ENCODE data around the gene ALDOA. TPM values are rescaled to one million over a fixed set of nuclear protein-coding genes. Genes with fewer than 3 reads are reported as not detected.
A peak's percentile ranks its signal among the peaks of the same experiment; 100 is the strongest.
"Not testable (repeated sequence)": the region's sequence is repeated elsewhere in the genome, so short reads cannot be mapped to it uniquely, and the experiment has no call there.

ALDOA gene
- total RNA-seq = 1,000 to 10,000 TPM; 1,024 to 1,551 (median 1,380) TPM

GRCh38 chr16:30065102-30065942 is at the start of gene ALDOA:
ALDOA (plus strand) TSS chr16:30065760; CDS start chr16:30066898, 1,138 bp downstream.
- no peaks in the 10 kb centered on the region for H3K9me3 ChIP-seq
- peaks cover 53 to 77% (median 54%) of the 10 kb centered on the region in 3 donors for H3K4me1 ChIP-seq
- H3K27ac ChIP-seq = peak within 1 kb of the TSS; percentile 98 to 100 (median 100)
- DNase-seq = peak; percentile 83
- peaks cover 26 to 36% (median 36%) of the 10 kb centered on the region in 3 donors for H3K36me3 ChIP-seq
- TF ChIP-seq, protein P1, sequence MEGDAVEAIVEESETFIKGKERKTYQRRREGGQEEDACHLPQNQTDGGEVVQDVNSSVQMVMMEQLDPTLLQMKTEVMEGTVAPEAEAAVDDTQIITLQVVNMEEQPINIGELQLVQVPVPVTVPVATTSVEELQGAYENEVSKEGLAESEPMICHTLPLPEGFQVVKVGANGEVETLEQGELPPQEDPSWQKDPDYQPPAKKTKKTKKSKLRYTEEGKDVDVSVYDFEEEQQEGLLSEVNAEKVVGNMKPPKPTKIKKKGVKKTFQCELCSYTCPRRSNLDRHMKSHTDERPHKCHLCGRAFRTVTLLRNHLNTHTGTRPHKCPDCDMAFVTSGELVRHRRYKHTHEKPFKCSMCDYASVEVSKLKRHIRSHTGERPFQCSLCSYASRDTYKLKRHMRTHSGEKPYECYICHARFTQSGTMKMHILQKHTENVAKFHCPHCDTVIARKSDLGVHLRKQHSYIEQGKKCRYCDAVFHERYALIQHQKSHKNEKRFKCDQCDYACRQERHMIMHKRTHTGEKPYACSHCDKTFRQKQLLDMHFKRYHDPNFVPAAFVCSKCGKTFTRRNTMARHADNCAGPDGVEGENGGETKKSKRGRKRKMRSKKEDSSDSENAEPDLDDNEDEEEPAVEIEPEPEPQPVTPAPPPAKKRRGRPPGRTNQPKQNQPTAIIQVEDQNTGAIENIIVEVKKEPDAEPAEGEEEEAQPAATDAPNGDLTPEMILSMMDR (IDR thresholded peaks at IDR 0.05) = peak in 2 of 6 experiments; percentile 3 to 15
- TF ChIP-seq POLR2A (IDR thresholded peaks at IDR 0.05) = peak; percentile 50 to 99 (median 98)
- H3K27me3 ChIP-seq = no peaks in the 10 kb centered on the region
- 0% methylated on average over 6 to 18 of the region's 99 CpGs for WGBS, 2 donors
- H3K4me3 ChIP-seq = peak within 1 kb of the TSS; percentile 92 to 98 (median 95)
- intact Hi-C loops (cut with DNase I) = no loop called here

DNA sequence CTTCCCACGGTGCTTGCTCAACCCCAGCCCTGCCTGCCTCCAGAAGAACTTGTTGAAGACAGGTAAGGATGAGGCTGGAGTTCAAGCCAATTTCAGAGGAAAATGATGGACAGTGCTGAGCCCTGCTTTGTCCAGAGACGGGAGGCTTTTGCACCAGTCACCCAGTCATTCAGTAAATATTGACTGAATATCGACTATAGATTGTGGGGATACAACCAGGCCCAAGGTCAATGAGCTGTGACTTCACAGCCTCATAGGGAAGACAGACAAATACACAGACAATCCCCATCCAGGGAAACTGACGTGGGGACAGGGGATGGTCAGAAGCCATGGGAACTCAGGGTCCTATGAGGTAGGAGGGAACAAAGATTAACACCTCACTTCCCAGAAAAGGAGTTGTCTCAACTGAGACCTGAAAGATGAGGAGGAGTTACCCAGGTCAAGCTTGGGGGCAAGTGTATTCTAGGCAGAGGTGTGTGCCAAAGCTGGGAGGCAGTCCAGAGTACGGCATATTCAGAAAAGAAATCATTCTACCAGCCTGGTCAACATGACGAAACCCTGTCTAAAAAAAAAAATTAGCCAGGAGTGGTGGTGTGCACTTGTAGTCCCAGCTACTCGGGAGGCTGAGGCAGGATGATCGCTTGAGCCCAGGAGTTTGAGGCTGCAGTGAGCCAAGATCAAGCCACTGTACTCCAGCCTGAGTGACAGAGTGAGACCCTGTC is 48.8 kb upstream of the ALDOA start:
- TF ChIP-seq POLR2A (IDR thresholded peaks at IDR 0.05) = no peak
- TF ChIP-seq, protein P1 (IDR thresholded peaks at IDR 0.05) = no peak
- H3K4me3 ChIP-seq = no peak overlapping the region
- 67 to 69% methylated on average over 7 to 8 of the region's 8 CpGs for WGBS, 2 donors
- H3K27me3 ChIP-seq = peaks cover 0 to 11% (median 5%) of the 10 kb centered on the region in 4 donors
- no peak for DNase-seq
- H3K36me3 ChIP-seq = no peaks in the 10 kb centered on the region
- intact Hi-C loops (cut with DNase I) = no loop called here
- peaks cover under 1 to 17% (median 8%) of the 10 kb centered on the region in 3 donors for H3K4me1 ChIP-seq
- no peaks in the 10 kb centered on the region for H3K9me3 ChIP-seq
- H3K27ac ChIP-seq = no peak overlapping the region

DNA sequence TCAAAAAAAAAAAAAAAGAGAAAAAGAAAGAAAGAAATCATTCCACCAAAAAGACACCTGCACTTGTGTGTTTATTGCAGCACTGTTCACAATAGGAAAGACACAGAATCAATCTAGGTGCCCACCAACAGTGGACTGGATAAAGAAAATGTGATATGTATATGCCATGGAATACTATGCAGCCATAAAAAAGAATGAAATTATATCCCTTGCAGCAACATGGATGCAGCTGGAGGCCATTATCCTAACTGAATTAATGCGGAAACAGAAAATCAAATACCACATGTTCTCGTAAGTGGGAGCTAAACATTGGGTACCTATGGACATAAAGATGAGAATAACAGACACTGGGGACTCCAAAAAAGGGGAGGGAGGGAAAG is 48.3 kb upstream of the ALDOA start:
- WGBS, 2 donors = 93 to 98% methylated on average over 2 of the region's 2 CpGs
- peaks cover 0 to 15% (median 9%) of the 10 kb centered on the region in 3 donors for H3K4me1 ChIP-seq
- H3K27me3 ChIP-seq = peaks cover 0 to 6% (median under 1%) of the 10 kb centered on the region in 4 donors
- TF ChIP-seq, protein P1 (IDR thresholded peaks at IDR 0.05) = no peak
- TF ChIP-seq POLR2A (IDR thresholded peaks at IDR 0.05) = no peak
- no peaks in the 10 kb centered on the region for H3K9me3 ChIP-seq
- intact Hi-C loops (cut with DNase I) = no loop called here
- no peak overlapping the region for H3K4me3 ChIP-seq
- H3K27ac ChIP-seq = no peak overlapping the region
- DNase-seq = no peak
- no peaks in the 10 kb centered on the region for H3K36me3 ChIP-seq

DNA sequence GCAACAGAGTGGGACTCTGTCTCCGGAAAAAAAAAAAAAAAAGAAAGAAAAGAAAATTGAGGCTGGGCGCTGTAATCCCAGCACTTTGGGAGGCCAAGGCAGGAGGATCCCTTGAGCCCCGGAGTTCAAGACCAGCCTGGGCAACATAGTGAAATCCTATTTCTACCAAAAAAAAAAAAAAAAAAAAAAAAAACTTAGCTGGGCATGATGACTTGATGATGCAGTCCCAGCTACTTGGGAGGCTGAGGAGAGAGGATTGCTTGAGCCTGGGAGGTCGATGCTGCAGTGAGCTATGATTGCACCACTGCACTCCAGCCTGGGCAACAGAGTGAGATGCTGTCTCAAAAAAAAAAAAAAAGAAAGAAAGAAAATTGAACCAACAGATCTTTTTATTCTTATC is 47.6 kb upstream of the ALDOA start:
- H3K27me3 ChIP-seq; intact Hi-C loops (cut with DNase I); H3K36me3 ChIP-seq; H3K4me3 ChIP-seq; DNase-seq; H3K27ac ChIP-seq; H3K9me3 ChIP-seq: not testable (repeated sequence)
- peaks cover 0 to 15% (median 9%) of the 10 kb centered on the region in 3 donors for H3K4me1 ChIP-seq
- 76 to 78% methylated on average over 2 to 4 of the region's 4 CpGs for WGBS, 2 donors

DNA sequence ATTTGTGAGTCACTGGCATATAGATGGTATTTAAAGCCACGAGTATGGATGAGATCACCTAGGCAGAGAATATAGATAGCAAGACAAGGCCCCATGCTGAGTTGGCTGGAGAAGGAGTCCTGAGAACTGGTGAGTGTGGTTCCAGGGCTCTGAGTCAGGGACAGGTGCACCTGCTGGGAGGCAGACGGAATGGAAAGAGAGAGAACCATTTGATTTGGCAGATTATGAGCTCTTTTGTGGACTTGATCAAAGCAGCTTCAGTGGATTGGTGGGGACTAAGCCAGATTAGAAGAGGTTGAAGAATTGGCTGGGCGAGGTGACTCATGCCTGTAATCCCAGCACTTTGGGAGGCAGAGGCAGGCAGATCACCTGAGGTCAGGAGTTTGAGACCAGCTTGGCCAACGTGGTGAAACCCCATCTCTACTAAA is 46.8 kb upstream of the ALDOA start:
- no peak overlapping the region for H3K4me3 ChIP-seq
- no peak for TF ChIP-seq POLR2A (IDR thresholded peaks at IDR 0.05)
- TF ChIP-seq, protein P1 (IDR thresholded peaks at IDR 0.05) = no peak
- H3K27me3 ChIP-seq = no peaks in the 10 kb centered on the region
- peaks cover 0 to 15% (median 9%) of the 10 kb centered on the region in 3 donors for H3K4me1 ChIP-seq
- intact Hi-C loops (cut with DNase I) = no loop called here
- DNase-seq = no peak
- WGBS, 2 donors = 51 to 56% methylated on average over 4 of the region's 4 CpGs
- no peak overlapping the region for H3K27ac ChIP-seq
- H3K36me3 ChIP-seq = no peaks in the 10 kb centered on the region
- H3K9me3 ChIP-seq = no peaks in the 10 kb centered on the region

All from esophagus squamous epithelium (tissue), 5 donors.